ENCODE measurements around the gene PAXX. TPM values are rescaled to one million over a fixed set of nuclear protein-coding genes. Genes with fewer than 3 reads are reported as not detected.
A peak's percentile ranks its signal among the peaks of the same experiment; 100 is the strongest.
"Not testable (repeated sequence)": the region's sequence is repeated elsewhere in the genome, so short reads cannot be mapped to it uniquely, and the experiment has no call there.

The PAXX gene
- total RNA-seq, 1 experiment from 2014 or later: 64.0 TPM

DNA sequence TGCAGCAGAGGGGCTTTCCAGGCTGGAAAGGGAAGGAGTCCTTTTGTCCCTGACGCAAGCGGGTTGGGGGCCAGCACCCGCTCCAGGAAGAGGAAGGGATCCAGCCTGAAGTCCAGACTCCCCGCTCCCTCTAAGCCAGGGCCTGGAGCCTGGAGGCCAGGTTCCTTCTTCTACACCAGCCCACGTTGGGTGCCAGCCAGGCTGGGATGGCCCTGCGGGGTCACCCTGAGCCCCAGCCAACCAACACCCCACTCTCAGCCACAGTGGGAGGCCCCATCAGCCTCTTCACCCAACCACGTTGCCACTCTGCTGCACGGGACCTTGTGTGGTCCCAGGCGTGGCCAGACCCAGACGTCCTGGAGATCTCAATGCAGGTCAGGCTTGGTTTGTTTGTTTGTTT lies 40.6 kb downstream of the PAXX start:
- no peaks in the 10 kb centered on the region for H3K27me3 ChIP-seq (ENCODE audit: control insufficient read depth, insufficient read depth, low read length)
- POLR2A ChIA-PET: no interaction called here
- no peaks in the 10 kb centered on the region for H3K9me3 ChIP-seq (ENCODE audit: control insufficient read depth, insufficient read depth, low read depth, low read length)
- no peak overlapping the region for H3K27ac ChIP-seq (ENCODE audit: low read length)
- peaks cover 11% of the 10 kb centered on the region for H3K4me1 ChIP-seq (ENCODE audit: control insufficient read depth, insufficient read depth, low read length)
- H3K4me3 ChIP-seq (ENCODE audit: low read depth in 2 of 2, low read length in 2 of 2): no peak overlapping the region
- DNase-seq (ENCODE audit: low read depth, low spot score): no peak
- in situ Hi-C loops (cut with HindIII; ENCODE audit: low pct_unique_long_range_greater_than_20kb, low sequenced_read_pairs): no loop called here
- no peaks in the 10 kb centered on the region for H3K36me3 ChIP-seq (ENCODE audit: control insufficient read depth, insufficient read depth, low read length)
- ATAC-seq: no peak
- intact Hi-C loops (cut with micrococcal nuclease; ENCODE audit: unreplicated experiment): loop anchor here (10.0 kb wide), 1 partner anchor 88 kb away; the partner anchor contains the start of genes C8G and FBXW5
- TF ChIP-seq SIN3A (IDR thresholded peaks at IDR 0.05; ENCODE audit: borderline replicate concordance, insufficient read depth, low read depth, low read length) (no peak), TCF7L2 (IDR thresholded peaks at IDR 0.05; ENCODE audit: low read depth, low read length) (no peak), POLR2AphosphoS5 (IDR thresholded peaks at IDR 0.05; ENCODE audit: low read depth, low read length) (no peak)
- TF ChIP-seq, protein P1, sequence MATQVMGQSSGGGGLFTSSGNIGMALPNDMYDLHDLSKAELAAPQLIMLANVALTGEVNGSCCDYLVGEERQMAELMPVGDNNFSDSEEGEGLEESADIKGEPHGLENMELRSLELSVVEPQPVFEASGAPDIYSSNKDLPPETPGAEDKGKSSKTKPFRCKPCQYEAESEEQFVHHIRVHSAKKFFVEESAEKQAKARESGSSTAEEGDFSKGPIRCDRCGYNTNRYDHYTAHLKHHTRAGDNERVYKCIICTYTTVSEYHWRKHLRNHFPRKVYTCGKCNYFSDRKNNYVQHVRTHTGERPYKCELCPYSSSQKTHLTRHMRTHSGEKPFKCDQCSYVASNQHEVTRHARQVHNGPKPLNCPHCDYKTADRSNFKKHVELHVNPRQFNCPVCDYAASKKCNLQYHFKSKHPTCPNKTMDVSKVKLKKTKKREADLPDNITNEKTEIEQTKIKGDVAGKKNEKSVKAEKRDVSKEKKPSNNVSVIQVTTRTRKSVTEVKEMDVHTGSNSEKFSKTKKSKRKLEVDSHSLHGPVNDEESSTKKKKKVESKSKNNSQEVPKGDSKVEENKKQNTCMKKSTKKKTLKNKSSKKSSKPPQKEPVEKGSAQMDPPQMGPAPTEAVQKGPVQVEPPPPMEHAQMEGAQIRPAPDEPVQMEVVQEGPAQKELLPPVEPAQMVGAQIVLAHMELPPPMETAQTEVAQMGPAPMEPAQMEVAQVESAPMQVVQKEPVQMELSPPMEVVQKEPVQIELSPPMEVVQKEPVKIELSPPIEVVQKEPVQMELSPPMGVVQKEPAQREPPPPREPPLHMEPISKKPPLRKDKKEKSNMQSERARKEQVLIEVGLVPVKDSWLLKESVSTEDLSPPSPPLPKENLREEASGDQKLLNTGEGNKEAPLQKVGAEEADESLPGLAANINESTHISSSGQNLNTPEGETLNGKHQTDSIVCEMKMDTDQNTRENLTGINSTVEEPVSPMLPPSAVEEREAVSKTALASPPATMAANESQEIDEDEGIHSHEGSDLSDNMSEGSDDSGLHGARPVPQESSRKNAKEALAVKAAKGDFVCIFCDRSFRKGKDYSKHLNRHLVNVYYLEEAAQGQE (IDR thresholded peaks at IDR 0.05; ENCODE audit: insufficient read depth in 1 of 2, low read depth in 2 of 2, low read length in 1 of 2): no peak
- TF ChIP-seq, protein P2, sequence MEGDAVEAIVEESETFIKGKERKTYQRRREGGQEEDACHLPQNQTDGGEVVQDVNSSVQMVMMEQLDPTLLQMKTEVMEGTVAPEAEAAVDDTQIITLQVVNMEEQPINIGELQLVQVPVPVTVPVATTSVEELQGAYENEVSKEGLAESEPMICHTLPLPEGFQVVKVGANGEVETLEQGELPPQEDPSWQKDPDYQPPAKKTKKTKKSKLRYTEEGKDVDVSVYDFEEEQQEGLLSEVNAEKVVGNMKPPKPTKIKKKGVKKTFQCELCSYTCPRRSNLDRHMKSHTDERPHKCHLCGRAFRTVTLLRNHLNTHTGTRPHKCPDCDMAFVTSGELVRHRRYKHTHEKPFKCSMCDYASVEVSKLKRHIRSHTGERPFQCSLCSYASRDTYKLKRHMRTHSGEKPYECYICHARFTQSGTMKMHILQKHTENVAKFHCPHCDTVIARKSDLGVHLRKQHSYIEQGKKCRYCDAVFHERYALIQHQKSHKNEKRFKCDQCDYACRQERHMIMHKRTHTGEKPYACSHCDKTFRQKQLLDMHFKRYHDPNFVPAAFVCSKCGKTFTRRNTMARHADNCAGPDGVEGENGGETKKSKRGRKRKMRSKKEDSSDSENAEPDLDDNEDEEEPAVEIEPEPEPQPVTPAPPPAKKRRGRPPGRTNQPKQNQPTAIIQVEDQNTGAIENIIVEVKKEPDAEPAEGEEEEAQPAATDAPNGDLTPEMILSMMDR (IDR thresholded peaks at IDR 0.05): no peak
- CTCF ChIA-PET: interaction anchor here (0.5 kb wide), 1 partner anchor 114 kb away, joined by 3 read pairs; no protein-coding TSS in a partner anchor
- BruUV-seq (replicated peaks): no TSS peak

DNA sequence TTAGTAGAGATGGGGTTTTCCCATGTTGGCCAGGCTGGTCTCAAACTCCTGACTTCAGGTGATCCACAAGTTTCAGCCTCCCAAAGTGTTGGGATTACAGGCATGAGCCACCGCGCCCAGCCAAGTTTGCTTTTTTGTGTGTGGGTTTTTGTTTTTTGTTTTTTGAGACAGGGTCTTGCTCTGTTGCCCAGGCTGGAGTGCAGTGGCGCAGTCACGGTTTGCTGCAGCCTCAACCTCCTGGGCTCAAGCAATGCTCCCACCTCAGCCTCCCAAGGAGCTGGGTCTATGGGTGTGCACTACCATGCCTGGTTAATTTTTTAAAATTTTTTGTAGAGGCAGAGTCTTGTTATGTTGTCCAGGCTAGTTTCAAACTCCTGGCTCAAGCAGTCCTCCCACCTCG lies 41.3 kb downstream of the PAXX start:
- CTCF ChIA-PET; DNase-seq (ENCODE audit: low read depth, low spot score); POLR2A ChIA-PET; in situ Hi-C loops (cut with HindIII; ENCODE audit: low pct_unique_long_range_greater_than_20kb, low sequenced_read_pairs); H3K27ac ChIP-seq (ENCODE audit: low read length); BruUV-seq (replicated peaks); H3K27me3 ChIP-seq (ENCODE audit: control insufficient read depth, insufficient read depth, low read length); ATAC-seq; H3K9me3 ChIP-seq (ENCODE audit: control insufficient read depth, insufficient read depth, low read depth, low read length); H3K4me3 ChIP-seq (ENCODE audit: low read depth in 2 of 2, low read length in 2 of 2); H3K36me3 ChIP-seq (ENCODE audit: control insufficient read depth, insufficient read depth, low read length): not testable (repeated sequence)
- intact Hi-C loops (cut with micrococcal nuclease; ENCODE audit: unreplicated experiment): loop anchor here (10.0 kb wide), 1 partner anchor 89 kb away; the partner anchor contains the start of genes C8G and FBXW5
- H3K4me1 ChIP-seq (ENCODE audit: control insufficient read depth, insufficient read depth, low read length): peaks cover 11% of the 10 kb centered on the region

DNA sequence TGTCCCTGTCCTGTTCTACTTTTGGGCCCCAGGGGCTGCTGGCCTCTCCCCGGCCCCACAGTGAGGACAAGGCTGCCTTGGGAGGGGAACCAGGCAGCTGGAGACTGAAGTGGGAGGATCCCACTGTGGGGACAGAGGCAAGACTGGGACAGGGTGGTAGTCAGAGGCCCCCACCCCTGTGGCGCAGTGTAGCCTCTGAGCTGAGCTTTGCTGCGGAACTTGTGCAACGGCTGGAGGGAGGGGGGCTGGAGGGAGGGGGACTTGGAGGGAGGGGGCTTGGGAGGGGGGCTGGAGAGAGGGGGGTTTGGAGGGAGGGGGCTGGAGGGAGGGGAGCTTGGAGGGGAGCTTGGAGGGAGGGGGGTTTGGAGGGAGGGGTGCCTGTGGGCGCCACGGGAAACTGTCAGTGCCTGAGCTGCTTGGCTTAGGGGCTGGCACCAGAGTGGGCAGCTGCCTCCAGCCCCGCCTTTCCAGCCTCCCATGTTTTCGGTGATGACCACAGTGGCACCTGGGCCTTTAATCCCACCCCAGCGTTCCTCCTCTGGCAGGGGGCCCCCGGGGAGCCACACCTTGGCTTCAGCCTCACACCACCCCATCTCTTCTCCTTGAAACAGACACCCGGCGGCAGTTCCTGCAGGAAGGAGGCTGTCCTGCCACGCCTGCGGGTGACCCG lies 42.0 kb downstream of the PAXX start:
- TF ChIP-seq, protein P1 (IDR thresholded peaks at IDR 0.05; ENCODE audit: insufficient read depth in 1 of 2, low read depth in 2 of 2, low read length in 1 of 2): no peak
- TF ChIP-seq TCF7L2 (IDR thresholded peaks at IDR 0.05; ENCODE audit: low read depth, low read length) (no peak), POLR2AphosphoS5 (IDR thresholded peaks at IDR 0.05; ENCODE audit: low read depth, low read length) (no peak), SIN3A (IDR thresholded peaks at IDR 0.05; ENCODE audit: borderline replicate concordance, insufficient read depth, low read depth, low read length) (no peak)
- TF ChIP-seq, protein P2 (IDR thresholded peaks at IDR 0.05): no peak
- Histone ChIP-seq H3K27ac (ENCODE audit: low read length) (no peak overlapping the region), H3K4me3 (ENCODE audit: low read depth in 2 of 2, low read length in 2 of 2) (no peak overlapping the region), H3K36me3 (ENCODE audit: control insufficient read depth, insufficient read depth, low read length) (no peaks in the 10 kb centered on the region), H3K9me3 (ENCODE audit: control insufficient read depth, insufficient read depth, low read depth, low read length) (no peaks in the 10 kb centered on the region), H3K27me3 (ENCODE audit: control insufficient read depth, insufficient read depth, low read length) (no peaks in the 10 kb centered on the region), H3K4me1 (ENCODE audit: control insufficient read depth, insufficient read depth, low read length) (peaks cover 7% of the 10 kb centered on the region)
- intact Hi-C loops (cut with micrococcal nuclease; ENCODE audit: unreplicated experiment): loop anchor here (10.0 kb wide), 1 partner anchor 89 kb away; the partner anchor contains the start of genes C8G and FBXW5
- BruUV-seq (replicated peaks): no TSS peak
- POLR2A ChIA-PET: no interaction called here
- in situ Hi-C loops (cut with HindIII; ENCODE audit: low pct_unique_long_range_greater_than_20kb, low sequenced_read_pairs): no loop called here
- CTCF ChIA-PET: interaction anchor here (1.3 to 2.0 kb wide), 2 partner anchors 9 to 86 kb away, joined by 7 to 22 read pairs; no protein-coding TSS in a partner anchor
- DNase-seq (ENCODE audit: low read depth, low spot score): no peak
- ATAC-seq: 0 out of 2 replicates have a peak, but pooled peaks have one; percentile 2

All from Panc1 (cell line).